Astrocyte (in vitro differentiated cells and primary cell): ENCODE results near the gene IPO13. TPM values are rescaled to one million over a fixed set of nuclear protein-coding genes. Genes with fewer than 3 reads are reported as not detected.

Source experiments
- DNase-seq: peaks from one replicate; pipeline ENCODE4 v3.0.0-alpha.2; 2010; ENCODE audit warnings: low read depth
- FAIRE-seq: peaks from 2 replicates; lab custom pipeline; 2011; peaks lifted over from hg19 to GRCh38; lab: Jason Lieb, UNC
- H2AFZ ChIP-seq: 2 replicates; pipeline ENCODE4 v1.6.0; 2012; ENCODE audit warnings: low read depth, low read length, inconsistent platforms
- H3K27ac ChIP-seq: 2 replicates; pipeline ENCODE4 v1.5.1; 2011; ENCODE audit warnings: low read depth, low read length, inconsistent platforms
- H3K27me3 ChIP-seq: 2 replicates; pipeline ENCODE4 v1.6.0; 2011; ENCODE audit warnings: low read length, inconsistent platforms; ENCODE audit not compliant: insufficient read depth
- H3K36me3 ChIP-seq: 2 replicates; pipeline ENCODE4 v1.5.1; 2011; ENCODE audit warnings: low read length, inconsistent platforms; ENCODE audit not compliant: insufficient read depth
- H3K4me1 ChIP-seq: 2 replicates; pipeline ENCODE4 v1.5.1; 2011; ENCODE audit warnings: low read length, inconsistent platforms; ENCODE audit not compliant: insufficient read depth
- H3K4me2 ChIP-seq: 2 replicates; pipeline ENCODE4 v1.6.0; 2012; ENCODE audit warnings: low read length, inconsistent platforms
- H3K4me3 ChIP-seq: 2 replicates; pipeline ENCODE4 v1.5.1; 2011; ENCODE audit warnings: low read depth, mild to moderate bottlenecking, low read length, inconsistent platforms; ENCODE audit not compliant: insufficient read depth
- H3K79me2 ChIP-seq: 2 replicates; pipeline ENCODE4 v1.6.0; 2012; ENCODE audit warnings: mild to moderate bottlenecking, low read length, inconsistent platforms; ENCODE audit not compliant: insufficient read depth
- H3K9ac ChIP-seq: 2 replicates; pipeline ENCODE4 v1.6.0; 2012; ENCODE audit warnings: mild to moderate bottlenecking, low read length, inconsistent platforms
- H3K9me3 ChIP-seq: 2 replicates; pipeline ENCODE4 v1.5.1; 2012; ENCODE audit warnings: low read depth, mild to moderate bottlenecking, low read length, inconsistent platforms; ENCODE audit not compliant: insufficient read depth
- H4K20me1 ChIP-seq: 2 replicates; pipeline ENCODE4 v1.6.0; 2012; ENCODE audit warnings: low read length, inconsistent platforms; ENCODE audit not compliant: insufficient read depth
- H3K27ac Mint-ChIP-seq: one replicate; pipeline ENCODE4 v1.8.0; 2021; ENCODE audit warnings: mild to moderate bottlenecking, mixed read lengths; ENCODE audit not compliant: unreplicated experiment
- H3K27me3 Mint-ChIP-seq: one replicate; pipeline ENCODE4 v1.8.0; 2021; ENCODE audit warnings: low read depth, mixed read lengths; ENCODE audit not compliant: unreplicated experiment
- H3K36me3 Mint-ChIP-seq: one replicate; pipeline ENCODE4 v1.8.0; 2021; ENCODE audit warnings: low read depth, mixed read lengths; ENCODE audit not compliant: unreplicated experiment
- H3K4me1 Mint-ChIP-seq: one replicate; pipeline ENCODE4 v1.8.0; 2021; ENCODE audit warnings: low read depth, mixed read lengths; ENCODE audit not compliant: unreplicated experiment
- H3K4me3 Mint-ChIP-seq: one replicate; pipeline ENCODE4 v1.8.0; 2021; ENCODE audit warnings: mild to moderate bottlenecking, moderate library complexity, mixed read lengths; ENCODE audit not compliant: unreplicated experiment
- H3K9me3 Mint-ChIP-seq: one replicate; pipeline ENCODE4 v1.8.0; 2021; ENCODE audit warnings: mild to moderate bottlenecking, mixed read lengths; ENCODE audit not compliant: unreplicated experiment
- CTCF ChIP-seq: IDR thresholded peaks from 2 replicates; pipeline ENCODE4 v1.5.1; 2011; ENCODE audit warnings: low read depth, mild to moderate bottlenecking, inconsistent platforms, low read length, moderate library complexity; ENCODE audit not compliant: insufficient read depth
- EZH2 ChIP-seq: IDR thresholded peaks from 2 replicates; pipeline ENCODE4 v1.6.1; 2012; ENCODE audit warnings: mild to moderate bottlenecking, low read length, inconsistent platforms; ENCODE audit not compliant: insufficient read depth
- total RNA-seq: library from RNA; stranded (reverse); gene quantifications from 2 replicates; pipeline ENCODE4 v1.2.1, GENCODE V29; 2021

The IPO13 gene
- total RNA-seq, 1 donor from 2014 or later: 31.0 TPM

- DNase-seq (no peak), FAIRE-seq (no peak)
- Mint-ChIP-seq H3K27ac (no peak overlapping the region), H3K36me3 (peaks cover 10% of the 10 kb centered on the region), H3K4me3 (no peak overlapping the region), H3K27me3 (no peaks in the 10 kb centered on the region), H3K9me3 (no peaks in the 10 kb centered on the region), H3K4me1 (peaks cover 12% of the 10 kb centered on the region)
- no peak overlapping the region for H3K9ac ChIP-seq
- H3K4me3 ChIP-seq: no peak overlapping the region
- no peaks in the 10 kb centered on the region for H3K9me3 ChIP-seq
- H3K27me3 ChIP-seq: no peaks in the 10 kb centered on the region
- no peak overlapping the region for H3K4me2 ChIP-seq
- peaks cover 10% of the 10 kb centered on the region for H3K4me1 ChIP-seq
- no peak overlapping the region for H3K27ac ChIP-seq
- no peaks in the 10 kb centered on the region for H3K36me3 ChIP-seq
- TF ChIP-seq EZH2: no peak
- TF ChIP-seq CTCF: no peak
- no peak overlapping the region for H2AFZ ChIP-seq
- peaks cover 80% of the 10 kb centered on the region for H4K20me1 ChIP-seq
- H3K79me2 ChIP-seq: peaks cover 50% of the 10 kb centered on the region
Measured at GRCh38 chr1:43951021-43951985, 4.6 kb downstream of the IPO13 start.

- Histone ChIP-seq H2AFZ (no peak overlapping the region), H3K9me3 (no peaks in the 10 kb centered on the region), H3K4me3 (no peak overlapping the region), H3K4me1 (peaks cover 5% of the 10 kb centered on the region), H3K79me2 (peaks cover 39% of the 10 kb centered on the region), H3K9ac (no peak overlapping the region), H4K20me1 (peaks cover 76% of the 10 kb centered on the region), H3K27me3 (no peaks in the 10 kb centered on the region), H3K27ac (no peak overlapping the region), H3K4me2 (no peak overlapping the region), H3K36me3 (no peaks in the 10 kb centered on the region)
- H3K27ac Mint-ChIP-seq: no peak overlapping the region
- H3K27me3 Mint-ChIP-seq: no peaks in the 10 kb centered on the region
- FAIRE-seq (no peak), DNase-seq (no peak)
- peaks cover 15% of the 10 kb centered on the region for H3K36me3 Mint-ChIP-seq
- H3K4me3 Mint-ChIP-seq: no peak overlapping the region
- peaks cover 9% of the 10 kb centered on the region for H3K4me1 Mint-ChIP-seq
- H3K9me3 Mint-ChIP-seq: no peaks in the 10 kb centered on the region
- no peak for TF ChIP-seq CTCF
- no peak for TF ChIP-seq EZH2
Measured at GRCh38 chr1:43952731-43953346, 6.1 kb downstream of the IPO13 start.
